ENCODE measurements around the gene KCTD16.

The KCTD16 gene

DNA sequence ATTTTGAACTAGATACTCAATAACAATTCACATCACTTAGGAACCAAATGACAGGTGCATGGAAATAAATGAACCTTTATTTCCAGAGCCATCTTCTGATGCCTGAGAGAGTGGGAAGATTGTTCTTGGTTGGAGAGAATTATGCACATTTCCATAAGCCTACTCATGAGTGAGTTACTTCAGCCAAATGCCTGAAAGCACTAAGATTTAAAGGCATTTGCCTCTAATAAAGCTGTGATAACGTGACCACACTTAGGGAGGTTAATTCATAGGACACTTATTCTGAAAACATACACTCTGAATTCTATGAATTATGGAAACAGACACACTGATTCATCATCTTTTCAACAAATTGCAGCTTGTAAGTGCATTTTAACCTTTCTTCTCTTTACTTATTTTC lies 40.0 kb downstream of the KCTD16 start:
- no peak for DNase-seq

GRCh38 chr5:144219869-144220268 lies 49.2 kb downstream of the KCTD16 start:
- DNase-seq, result no peak

DNA sequence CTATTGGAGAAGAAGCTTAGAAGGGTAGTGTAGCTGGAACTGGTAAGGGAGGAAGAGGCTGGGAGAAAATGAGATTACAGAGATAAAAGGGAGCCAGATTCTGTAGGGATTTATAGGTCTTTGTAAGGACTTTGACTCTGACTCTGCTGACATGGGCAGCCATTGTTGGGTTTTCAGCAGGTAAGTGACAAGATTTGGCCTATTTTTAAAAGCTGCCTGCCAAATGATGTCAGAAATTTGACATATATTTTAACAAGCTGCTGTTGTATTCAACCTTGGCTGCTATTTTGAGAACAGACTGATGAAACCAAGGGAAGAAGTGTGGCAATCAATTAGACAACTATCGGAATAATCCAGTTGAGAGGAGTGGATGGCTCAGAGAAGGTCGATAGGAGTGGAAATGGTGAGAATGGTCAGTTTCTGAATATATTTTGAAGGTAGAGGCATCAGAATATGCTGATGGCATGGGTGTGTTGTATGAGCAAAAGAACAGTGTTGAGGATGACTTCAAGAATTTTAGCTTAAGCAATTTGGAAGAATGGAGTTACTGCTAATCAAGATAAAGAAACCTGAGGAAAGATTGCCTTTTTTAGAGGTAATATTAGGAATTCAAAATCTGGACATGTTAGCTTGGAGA lies 56.8 kb downstream of the KCTD16 start:
- DNase-seq, result no peak

DNA sequence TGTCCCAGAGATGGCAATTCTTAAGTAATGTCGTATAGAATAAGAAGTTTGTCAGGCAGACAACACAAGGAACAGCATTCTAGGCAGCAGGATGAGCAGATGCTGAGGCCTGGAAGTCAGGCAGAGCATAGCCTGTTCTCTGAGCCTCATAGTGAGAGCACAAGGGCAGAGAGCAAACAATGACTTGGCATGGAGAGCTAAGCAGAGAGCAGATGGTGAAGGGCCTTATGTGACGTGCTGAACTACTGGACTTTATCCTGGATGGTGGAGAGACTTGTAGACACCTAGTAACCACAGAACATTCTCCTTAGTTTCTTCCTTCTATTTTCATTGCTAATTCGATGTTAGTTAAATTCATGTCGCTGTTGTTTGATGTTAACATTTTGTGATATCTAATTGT lies 60.1 kb downstream of the KCTD16 start:
- DNase-seq, result no peak

DNA sequence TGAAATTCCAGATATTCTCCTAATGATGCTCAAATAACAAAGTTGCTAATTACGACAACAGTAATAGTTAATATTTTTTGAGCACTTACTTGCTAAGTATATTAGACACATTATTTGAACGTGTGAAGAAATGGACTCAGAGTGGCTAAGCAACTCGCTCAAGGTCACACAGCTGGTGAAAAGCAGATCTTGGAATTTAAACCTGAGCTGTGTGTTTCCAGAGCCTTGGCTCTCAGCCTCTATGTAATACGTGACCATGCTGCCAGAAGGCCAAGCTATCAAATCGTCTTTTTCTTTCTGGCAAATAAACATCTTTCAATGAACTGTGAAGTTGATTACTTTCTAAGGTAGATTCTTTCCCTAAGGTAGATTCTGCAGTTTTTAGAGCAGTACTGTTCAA lies 61.6 kb downstream of the KCTD16 start:
- DNase-seq, result no peak

GRCh38 chr5:144236499-144236898 lies 65.8 kb downstream of the KCTD16 start:
- no peak for DNase-seq

DNA sequence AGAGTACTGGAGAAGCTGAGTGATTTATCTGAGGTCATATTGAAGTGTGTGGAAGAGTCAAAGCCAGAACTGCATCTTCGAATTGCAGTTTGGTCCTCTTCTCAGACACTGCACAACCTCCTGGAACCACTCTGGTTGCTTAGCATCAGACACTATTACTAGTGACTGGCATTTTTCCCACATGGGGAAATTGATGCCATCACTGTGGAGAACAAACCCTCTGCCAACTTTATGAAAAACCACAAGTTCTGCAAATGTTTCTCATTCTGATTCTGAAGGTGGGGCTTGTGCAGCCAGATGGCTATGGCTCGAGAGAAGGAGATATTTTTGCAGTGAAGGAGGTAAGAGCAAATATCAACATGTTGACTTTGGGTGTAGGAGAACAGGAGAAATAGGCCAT lies 67.2 kb downstream of the KCTD16 start:
- no peak for DNase-seq

DNA sequence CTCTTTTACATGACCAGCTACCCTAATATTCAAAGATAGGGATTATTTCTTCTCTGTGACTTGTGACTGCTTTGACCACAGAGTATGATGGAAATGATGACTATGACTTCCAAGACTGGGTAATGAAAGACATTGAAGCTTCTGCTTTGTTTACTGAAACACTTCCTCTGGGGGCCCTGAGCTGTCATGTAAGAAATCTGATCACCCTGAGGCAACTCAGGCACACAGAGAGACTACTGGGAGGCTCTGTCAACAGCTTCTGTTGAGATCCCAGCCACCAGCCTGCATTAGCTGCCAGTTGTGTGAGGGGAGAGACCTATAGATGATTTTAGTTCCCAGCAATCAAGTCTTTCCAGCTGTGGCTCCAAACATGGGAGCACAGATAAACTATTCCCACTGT lies 76.5 kb downstream of the KCTD16 start:
- no peak for DNase-seq

- DNase-seq, result no peak
These were observed 77.3 kb downstream of the KCTD16 start for GRCh38 chr5:144248015-144248414.

GRCh38 chr5:144249755-144250464 lies 79.2 kb downstream of the KCTD16 start:
- no peak for DNase-seq

DNA sequence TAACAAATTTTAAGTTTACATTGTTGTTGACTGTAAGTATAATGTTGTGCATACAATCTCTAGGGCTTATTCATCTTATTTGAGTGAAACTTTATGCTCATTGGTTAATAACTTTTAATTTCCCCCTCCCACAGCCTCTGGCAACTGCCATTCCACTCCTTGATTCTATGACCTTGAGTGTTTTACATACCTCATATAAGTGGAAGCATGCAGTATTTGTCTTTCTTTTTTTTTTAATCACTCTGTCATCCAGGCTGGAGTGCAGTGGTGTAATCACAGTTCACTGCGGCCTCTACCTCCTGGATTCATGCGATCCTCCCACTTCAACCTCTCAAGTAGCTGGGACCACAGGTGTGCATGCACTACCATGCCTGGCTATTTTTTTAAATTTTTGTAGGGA lies 83.9 kb downstream of the KCTD16 start:
- no peak for DNase-seq

DNA sequence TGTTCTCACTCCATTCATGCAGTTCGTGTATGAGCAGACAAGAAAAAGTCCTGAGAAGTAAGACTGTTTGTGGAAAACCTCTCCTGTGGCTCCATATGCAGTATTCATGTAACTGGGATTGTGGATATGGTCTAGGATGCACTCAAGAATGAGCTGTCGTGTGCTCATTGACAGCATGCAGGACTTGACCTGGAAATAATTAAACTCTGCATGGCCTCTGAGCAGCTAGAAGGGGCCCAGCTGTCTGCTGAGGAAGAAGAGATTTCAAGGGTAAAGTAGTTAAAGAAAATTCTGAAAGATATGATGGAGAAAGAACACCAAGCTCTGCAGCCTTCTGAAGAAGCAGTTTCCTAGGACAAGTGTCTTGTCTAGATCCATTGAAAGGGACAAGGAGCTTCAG lies 89.4 kb downstream of the KCTD16 start:
- DNase-seq, result no peak

- no peak for DNase-seq
These were observed 95.1 kb downstream of the KCTD16 start for GRCh38 chr5:144265643-144266247.

- DNase-seq, result no peak
These were observed 97.4 kb downstream of the KCTD16 start for GRCh38 chr5:144267961-144268513.

DNA sequence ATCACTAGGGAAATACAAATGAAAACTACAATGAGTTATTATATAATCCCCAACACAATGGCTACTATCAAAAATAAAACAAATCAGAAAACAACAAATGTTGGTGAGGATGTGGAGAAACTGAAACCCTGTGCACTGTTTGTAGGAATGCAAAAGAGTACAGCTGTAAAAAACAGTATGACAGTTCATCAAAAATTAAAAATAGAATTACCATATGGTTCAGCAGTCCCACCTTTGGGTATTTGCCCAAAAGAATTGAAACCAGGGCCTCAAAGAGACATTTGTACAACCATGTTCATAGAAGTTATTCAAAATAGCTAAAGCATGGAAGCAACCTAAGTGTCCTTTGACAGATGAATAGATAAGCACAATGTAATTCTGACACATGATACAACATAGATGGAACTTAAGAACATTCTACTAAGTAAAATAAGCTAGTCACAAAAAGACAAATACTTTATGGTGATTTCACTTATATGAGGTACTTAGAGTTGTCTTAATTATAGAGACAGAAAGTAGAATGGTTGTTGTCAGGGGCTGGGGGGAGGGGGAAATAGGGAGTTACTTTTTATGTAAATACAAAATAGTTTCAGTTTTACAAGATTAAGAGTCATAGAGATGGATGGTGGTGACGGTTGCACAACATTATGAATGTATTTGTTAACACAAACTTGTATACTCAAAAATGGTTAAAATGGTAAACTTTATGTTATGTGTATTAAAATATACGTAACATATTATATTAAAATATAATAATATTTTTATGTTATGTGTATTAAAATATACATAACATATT lies 102.8 kb downstream of the KCTD16 start:
- no peak for DNase-seq

DNA sequence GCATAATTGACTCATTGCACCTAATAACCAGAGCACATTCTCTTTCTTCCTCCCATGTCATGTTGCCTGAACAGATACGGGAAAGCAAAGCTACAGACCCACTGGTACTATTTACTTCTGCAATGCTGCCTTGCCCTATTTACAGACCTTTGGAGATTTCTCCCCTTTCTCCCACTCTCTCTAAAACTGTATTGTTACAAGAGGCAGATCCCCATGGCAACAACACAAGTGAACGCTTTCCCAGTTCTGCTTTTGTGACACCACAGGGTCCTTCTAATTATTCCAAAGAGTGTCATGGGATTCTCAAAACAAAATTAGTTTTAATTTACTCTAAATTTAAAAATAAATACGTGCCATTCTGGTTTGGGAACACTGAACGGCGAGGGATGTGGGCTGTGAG lies 104.7 kb downstream of the KCTD16 start:
- DNase-seq, result no peak

- no peak for DNase-seq
These were observed 105.6 kb downstream of the KCTD16 start for GRCh38 chr5:144276034-144276822.

- no peak for DNase-seq
These were observed 111.1 kb downstream of the KCTD16 start for GRCh38 chr5:144281784-144282183.

DNA sequence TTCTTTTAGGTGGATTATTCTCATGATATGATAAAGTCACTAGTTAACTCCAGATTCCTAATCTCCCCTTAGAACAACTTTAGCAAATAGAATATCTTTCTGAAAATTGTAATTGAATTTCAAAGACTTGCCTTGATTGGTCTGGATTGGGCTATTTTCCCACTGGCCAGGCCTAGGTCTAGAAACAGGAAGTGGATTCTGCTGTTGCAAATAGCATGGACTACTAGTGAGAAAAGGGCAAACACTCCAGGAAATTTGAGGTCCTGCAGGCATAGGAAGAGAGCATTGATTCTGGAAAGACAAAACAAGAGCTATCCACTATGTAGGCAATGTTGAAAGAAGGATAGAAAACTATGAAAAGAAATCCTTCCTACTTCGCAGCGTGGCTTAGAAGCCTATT lies 113.4 kb downstream of the KCTD16 start:
- no peak for DNase-seq

DNA sequence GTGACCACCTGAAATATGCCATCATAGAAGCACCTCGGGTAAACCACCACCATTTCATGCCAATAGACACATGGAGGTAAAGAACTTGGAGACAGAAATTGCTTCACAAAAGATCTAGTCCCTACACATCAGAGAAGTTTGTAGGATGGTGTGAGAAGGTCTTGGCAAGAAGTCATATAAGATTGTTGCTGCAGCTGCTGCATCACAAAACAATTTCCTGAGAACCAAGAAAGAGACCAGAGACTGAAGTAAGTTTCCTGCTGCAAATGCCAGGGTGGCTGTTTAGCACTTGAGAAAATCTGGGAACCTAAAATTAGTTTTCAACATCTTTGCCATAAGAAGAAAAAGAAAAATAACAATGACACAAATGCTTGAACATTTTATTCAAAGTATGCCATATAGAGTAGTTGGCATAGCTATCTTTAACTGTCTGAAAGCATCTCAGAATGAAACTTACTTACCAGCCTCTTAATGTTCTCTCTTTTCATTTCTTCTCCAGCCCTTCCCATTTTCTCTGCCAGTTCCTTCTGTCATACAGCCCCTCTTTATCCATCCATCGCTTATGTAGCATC lies 114.3 kb downstream of the KCTD16 start:
- DNase-seq, result no peak

DNA sequence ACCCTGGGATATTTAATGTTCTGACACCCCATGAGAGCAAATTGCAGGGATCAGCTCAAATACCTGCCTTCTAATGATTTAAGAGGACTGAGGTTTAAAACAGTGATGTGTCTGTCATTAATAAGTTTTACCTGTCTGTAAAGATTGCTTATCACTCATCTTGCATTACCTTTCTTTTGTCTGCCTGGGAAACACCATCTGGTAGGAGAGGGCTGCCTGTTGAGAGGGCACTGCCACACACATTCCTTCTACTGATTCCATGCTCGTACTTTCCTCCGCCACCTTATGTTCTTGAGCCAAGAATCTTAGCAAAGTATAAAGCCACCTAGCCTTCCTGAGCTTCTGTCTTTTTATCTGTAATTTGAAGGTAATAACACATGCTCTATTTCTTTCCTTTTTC lies 118.6 kb downstream of the KCTD16 start:
- DNase-seq, result no peak

- DNase-seq, result no peak
These were observed 121.4 kb downstream of the KCTD16 start for GRCh38 chr5:144292029-144292428.

Measured in CD4-positive, alpha-beta T cell treated with Interleukin-1 beta for 1 hour (primary cell).